ENCODE data around the gene DECR2. TPM values are rescaled to one million over a fixed set of nuclear protein-coding genes. Genes with fewer than 3 reads are reported as not detected.

DECR2 gene
- total and polyA plus RNA-seq, 9 of the 15 experiments (the other 6 are each of a cell fraction or from before 2014, with no cell fraction given) = 1.0 to 31.9 (median 10.3) TPM

DNA sequence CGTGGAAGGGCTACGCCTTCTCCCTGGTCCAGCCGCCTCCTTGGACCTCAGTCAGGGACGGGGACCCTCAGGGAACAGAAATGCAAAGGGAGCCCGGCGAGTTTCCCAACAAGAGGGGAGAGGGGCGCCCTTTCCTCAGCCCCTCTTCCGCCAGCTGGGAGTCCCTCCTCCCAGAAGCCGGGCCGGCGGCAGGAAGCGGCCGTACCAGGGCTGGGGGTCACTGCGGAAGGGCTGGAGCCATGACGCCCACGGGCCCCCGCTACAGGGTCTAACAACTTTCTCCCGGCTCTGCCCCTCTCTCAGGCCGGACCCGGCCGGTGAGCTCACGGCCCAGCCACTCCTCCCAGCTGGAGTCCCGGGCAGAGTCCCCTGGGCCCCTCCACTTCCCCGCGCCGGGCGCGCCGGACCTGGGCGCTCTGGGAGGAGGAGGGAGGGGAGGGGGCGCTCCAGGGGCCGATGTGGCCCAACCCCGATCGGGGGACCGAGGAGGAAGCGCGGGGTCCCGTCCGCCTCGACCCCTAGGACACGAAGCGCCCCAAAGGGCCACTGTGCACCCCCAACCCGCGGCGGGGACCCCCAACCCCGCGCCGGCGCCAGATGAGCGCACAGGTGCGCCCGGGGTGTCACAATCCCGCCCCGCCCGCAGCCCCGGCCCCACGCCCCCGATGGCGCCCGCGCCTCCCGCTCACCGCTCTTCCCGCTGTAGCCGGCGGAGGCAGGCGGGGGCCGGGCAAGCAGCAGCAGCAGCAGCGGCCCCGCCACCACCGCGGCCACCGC is 20.5 kb upstream of the DECR2 start (continued):
- TF ChIP-seq, protein P1, sequence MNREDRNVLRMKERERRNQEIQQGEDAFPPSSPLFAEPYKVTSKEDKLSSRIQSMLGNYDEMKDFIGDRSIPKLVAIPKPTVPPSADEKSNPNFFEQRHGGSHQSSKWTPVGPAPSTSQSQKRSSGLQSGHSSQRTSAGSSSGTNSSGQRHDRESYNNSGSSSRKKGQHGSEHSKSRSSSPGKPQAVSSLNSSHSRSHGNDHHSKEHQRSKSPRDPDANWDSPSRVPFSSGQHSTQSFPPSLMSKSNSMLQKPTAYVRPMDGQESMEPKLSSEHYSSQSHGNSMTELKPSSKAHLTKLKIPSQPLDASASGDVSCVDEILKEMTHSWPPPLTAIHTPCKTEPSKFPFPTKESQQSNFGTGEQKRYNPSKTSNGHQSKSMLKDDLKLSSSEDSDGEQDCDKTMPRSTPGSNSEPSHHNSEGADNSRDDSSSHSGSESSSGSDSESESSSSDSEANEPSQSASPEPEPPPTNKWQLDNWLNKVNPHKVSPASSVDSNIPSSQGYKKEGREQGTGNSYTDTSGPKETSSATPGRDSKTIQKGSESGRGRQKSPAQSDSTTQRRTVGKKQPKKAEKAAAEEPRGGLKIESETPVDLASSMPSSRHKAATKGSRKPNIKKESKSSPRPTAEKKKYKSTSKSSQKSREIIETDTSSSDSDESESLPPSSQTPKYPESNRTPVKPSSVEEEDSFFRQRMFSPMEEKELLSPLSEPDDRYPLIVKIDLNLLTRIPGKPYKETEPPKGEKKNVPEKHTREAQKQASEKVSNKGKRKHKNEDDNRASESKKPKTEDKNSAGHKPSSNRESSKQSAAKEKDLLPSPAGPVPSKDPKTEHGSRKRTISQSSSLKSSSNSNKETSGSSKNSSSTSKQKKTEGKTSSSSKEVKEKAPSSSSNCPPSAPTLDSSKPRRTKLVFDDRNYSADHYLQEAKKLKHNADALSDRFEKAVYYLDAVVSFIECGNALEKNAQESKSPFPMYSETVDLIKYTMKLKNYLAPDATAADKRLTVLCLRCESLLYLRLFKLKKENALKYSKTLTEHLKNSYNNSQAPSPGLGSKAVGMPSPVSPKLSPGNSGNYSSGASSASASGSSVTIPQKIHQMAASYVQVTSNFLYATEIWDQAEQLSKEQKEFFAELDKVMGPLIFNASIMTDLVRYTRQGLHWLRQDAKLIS (CRISPR knock-in tag; IDR thresholded peaks at IDR 0.05) = no peak
- TF ChIP-seq, protein P2, sequence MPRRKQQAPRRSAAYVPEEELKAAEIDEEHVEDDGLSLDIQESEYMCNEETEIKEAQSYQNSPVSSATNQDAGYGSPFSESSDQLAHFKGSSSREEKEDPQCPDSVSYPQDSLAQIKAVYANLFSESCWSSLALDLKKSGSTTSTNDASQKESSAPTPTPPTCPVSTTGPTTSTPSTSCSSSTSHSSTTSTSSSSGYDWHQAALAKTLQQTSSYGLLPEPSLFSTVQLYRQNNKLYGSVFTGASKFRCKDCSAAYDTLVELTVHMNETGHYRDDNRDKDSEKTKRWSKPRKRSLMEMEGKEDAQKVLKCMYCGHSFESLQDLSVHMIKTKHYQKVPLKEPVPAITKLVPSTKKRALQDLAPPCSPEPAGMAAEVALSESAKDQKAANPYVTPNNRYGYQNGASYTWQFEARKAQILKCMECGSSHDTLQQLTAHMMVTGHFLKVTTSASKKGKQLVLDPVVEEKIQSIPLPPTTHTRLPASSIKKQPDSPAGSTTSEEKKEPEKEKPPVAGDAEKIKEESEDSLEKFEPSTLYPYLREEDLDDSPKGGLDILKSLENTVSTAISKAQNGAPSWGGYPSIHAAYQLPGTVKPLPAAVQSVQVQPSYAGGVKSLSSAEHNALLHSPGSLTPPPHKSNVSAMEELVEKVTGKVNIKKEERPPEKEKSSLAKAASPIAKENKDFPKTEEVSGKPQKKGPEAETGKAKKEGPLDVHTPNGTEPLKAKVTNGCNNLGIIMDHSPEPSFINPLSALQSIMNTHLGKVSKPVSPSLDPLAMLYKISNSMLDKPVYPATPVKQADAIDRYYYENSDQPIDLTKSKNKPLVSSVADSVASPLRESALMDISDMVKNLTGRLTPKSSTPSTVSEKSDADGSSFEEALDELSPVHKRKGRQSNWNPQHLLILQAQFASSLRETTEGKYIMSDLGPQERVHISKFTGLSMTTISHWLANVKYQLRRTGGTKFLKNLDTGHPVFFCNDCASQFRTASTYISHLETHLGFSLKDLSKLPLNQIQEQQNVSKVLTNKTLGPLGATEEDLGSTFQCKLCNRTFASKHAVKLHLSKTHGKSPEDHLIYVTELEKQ (CRISPR knock-in tag; IDR thresholded peaks at IDR 0.05) = no peak
- TF ChIP-seq MCM3 (IDR thresholded peaks at IDR 0.05) = no peak
- TF ChIP-seq, protein P3, sequence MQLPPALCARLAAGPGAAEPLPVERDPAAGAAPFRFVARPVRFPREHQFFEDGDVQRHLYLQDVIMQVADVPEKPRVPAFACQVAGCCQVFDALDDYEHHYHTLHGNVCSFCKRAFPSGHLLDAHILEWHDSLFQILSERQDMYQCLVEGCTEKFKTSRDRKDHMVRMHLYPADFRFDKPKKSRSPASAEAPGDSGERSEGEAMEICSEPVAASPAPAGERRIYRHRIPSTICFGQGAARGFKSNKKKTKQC (CRISPR knock-in tag; IDR thresholded peaks at IDR 0.05) = no peak
- TF ChIP-seq RBM22 (IDR thresholded peaks at IDR 0.05; ENCODE audit: low read depth, low read length, poor library complexity, severe bottlenecking) = no peak
- peak; percentile 34 for TF ChIP-seq DACH1 (IDR thresholded peaks at IDR 0.05; ENCODE audit: partially characterized antibody)
- TF ChIP-seq CHD4 (IDR thresholded peaks at IDR 0.05; ENCODE audit: insufficient read depth, insufficient replicate concordance, low read depth, low read length, poor library complexity, severe bottlenecking) = no peak
- no peak; a peak in 1 of 4 replicates for TF ChIP-seq NONO (IDR thresholded peaks at IDR 0.05; ENCODE audit: low read depth in 2 of 2, low read length in 1 of 2)
- no peak for TF ChIP-seq CEBPG (CRISPR knock-in tag; IDR thresholded peaks at IDR 0.05)
- TF ChIP-seq CEBPG (tag; conservative IDR thresholded peaks at IDR 0.05 in 1 of 2, IDR thresholded peaks at IDR 0.05 in 1 of 2) = no peak
- TF ChIP-seq MAZ (CRISPR knock-in tag; conservative IDR thresholded peaks at IDR 0.05 in 1 of 2, IDR thresholded peaks at IDR 0.05 in 1 of 2) = peak in 1 of 2 experiments; percentile 50; a peak in 1 of 4 replicates
- no peak for TF ChIP-seq NFIC (IDR thresholded peaks at IDR 0.05)
- TF ChIP-seq, protein P4, sequence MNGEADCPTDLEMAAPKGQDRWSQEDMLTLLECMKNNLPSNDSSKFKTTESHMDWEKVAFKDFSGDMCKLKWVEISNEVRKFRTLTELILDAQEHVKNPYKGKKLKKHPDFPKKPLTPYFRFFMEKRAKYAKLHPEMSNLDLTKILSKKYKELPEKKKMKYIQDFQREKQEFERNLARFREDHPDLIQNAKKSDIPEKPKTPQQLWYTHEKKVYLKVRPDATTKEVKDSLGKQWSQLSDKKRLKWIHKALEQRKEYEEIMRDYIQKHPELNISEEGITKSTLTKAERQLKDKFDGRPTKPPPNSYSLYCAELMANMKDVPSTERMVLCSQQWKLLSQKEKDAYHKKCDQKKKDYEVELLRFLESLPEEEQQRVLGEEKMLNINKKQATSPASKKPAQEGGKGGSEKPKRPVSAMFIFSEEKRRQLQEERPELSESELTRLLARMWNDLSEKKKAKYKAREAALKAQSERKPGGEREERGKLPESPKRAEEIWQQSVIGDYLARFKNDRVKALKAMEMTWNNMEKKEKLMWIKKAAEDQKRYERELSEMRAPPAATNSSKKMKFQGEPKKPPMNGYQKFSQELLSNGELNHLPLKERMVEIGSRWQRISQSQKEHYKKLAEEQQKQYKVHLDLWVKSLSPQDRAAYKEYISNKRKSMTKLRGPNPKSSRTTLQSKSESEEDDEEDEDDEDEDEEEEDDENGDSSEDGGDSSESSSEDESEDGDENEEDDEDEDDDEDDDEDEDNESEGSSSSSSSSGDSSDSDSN (IDR thresholded peaks at IDR 0.05; ENCODE audit: borderline replicate concordance in 1 of 2, low read depth in 2 of 2, low read length in 2 of 2) = 0 out of 4 replicates have a peak, but pooled peaks of 1 of the 2 experiments have one; percentile 41
- no peak for TF ChIP-seq POLR2AphosphoS2 (IDR thresholded peaks at IDR 0.05; ENCODE audit: low read length)

All from K562 (cell line).